Activated naive CD8-positive, alpha-beta T cell treated with anti-CD3 and anti-CD28 coated beads for 36 hours (primary cell): Measurements from ENCODE around the gene TMPRSS5. TPM values are rescaled to one million over a fixed set of nuclear protein-coding genes. Genes with fewer than 3 reads are reported as not detected.
"Not testable (repeated sequence)": the region's sequence is repeated elsewhere in the genome, so short reads cannot be mapped to it uniquely, and the experiment has no call there.

ENCODE experiments used
- DNase-seq: peaks from one replicate; pipeline ENCODE4 v3.0.0; 2021
- H3K27ac Mint-ChIP-seq: one replicate; pipeline ENCODE4 v1.8.0; 2022; ENCODE audit warnings: mild to moderate bottlenecking, moderate library complexity, mixed read lengths
- H3K27me3 Mint-ChIP-seq: one replicate; pipeline ENCODE4 v1.8.0; 2022; ENCODE audit warnings: mild to moderate bottlenecking, mixed read lengths
- H3K36me3 Mint-ChIP-seq: one replicate; pipeline ENCODE4 v1.8.0; 2021; ENCODE audit warnings: mild to moderate bottlenecking, mixed read lengths
- H3K4me1 Mint-ChIP-seq: one replicate; pipeline ENCODE4 v1.8.0; 2021; ENCODE audit warnings: mixed read lengths
- H3K4me3 Mint-ChIP-seq: one replicate; pipeline ENCODE4 v1.8.0; 2022; ENCODE audit warnings: mild to moderate bottlenecking, moderate library complexity, mixed read lengths
- H3K9me3 Mint-ChIP-seq: one replicate; pipeline ENCODE4 v1.8.0; 2022; ENCODE audit warnings: mixed read lengths
- total RNA-seq, 2 experiments: library from RNA; stranded (reverse); gene quantifications; one replicate each; pipeline ENCODE4 v1.2.3, GENCODE V29; 2021

TMPRSS5 gene
- total RNA-seq, 2 experiments from 2014 or later, result 0.28 to 0.29 TPM

DNA sequence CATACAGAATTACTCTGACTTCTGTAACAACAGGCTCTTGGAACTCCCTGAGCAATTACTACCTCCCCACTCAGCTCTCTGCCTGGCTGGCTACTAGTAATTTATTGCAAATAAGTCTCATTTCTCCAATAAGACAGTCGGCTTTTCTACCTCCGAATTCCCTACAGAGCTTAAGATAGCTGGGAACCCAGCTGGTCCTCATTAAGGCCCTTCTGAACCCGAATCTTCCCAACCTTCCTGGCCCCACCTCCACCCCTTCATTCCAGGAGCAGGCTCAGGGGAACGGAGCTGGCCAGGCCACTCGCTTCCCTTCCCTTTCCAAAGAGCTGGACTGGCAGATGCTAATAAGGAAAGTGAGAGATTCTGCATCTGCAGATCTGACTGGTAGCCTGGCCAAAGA, 21.6 kb downstream of the TMPRSS5 start:
- no peaks in the 10 kb centered on the region for H3K4me1 Mint-ChIP-seq
- H3K27ac Mint-ChIP-seq, result no peak overlapping the region
- no peaks in the 10 kb centered on the region for H3K36me3 Mint-ChIP-seq
- H3K9me3 Mint-ChIP-seq, result no peaks in the 10 kb centered on the region
- H3K27me3 Mint-ChIP-seq, result no peaks in the 10 kb centered on the region
- H3K4me3 Mint-ChIP-seq, result no peak overlapping the region
- no peak for DNase-seq

DNA sequence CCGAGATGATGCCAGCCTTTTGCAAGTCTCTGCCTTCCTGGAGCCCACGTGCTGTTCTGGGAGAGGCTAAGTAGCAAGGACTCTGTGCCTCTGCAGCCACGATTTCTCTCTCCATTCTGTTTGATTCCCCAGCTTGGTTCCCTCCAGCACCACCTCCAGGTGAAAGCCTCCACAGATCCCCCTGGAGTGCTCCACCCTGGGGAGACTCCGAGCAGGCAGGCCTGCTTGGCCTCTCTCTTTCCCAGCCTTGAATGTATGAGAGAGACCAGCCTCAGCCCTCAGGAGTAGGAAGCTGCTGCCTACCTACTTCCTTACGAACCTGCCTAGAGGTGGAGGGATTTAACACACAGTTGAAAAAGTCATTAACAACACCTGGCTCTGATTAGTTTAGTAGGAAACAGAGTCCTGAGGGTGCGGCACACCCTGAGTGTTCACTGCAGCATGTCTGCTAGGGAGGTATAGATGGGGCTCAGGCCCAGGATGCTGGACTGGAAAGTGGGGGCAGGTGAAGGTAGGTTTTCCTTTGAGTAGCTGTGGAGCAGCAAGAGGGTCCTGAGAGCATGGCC, 22.5 kb downstream of the TMPRSS5 start:
- H3K27me3 Mint-ChIP-seq, result no peaks in the 10 kb centered on the region
- H3K4me1 Mint-ChIP-seq, result no peaks in the 10 kb centered on the region
- H3K9me3 Mint-ChIP-seq, result no peaks in the 10 kb centered on the region
- no peak overlapping the region for H3K27ac Mint-ChIP-seq
- no peak overlapping the region for H3K4me3 Mint-ChIP-seq
- H3K36me3 Mint-ChIP-seq, result no peaks in the 10 kb centered on the region
- no peak for DNase-seq

GRCh38 chr11:113681711-113682413, 24.2 kb downstream of the TMPRSS5 start:
- Mint-ChIP-seq H3K4me3 (no peak overlapping the region), H3K27me3 (no peaks in the 10 kb centered on the region), H3K36me3 (no peaks in the 10 kb centered on the region), H3K27ac (no peak overlapping the region), H3K4me1 (no peaks in the 10 kb centered on the region), H3K9me3 (no peaks in the 10 kb centered on the region)
- DNase-seq, result no peak

DNA sequence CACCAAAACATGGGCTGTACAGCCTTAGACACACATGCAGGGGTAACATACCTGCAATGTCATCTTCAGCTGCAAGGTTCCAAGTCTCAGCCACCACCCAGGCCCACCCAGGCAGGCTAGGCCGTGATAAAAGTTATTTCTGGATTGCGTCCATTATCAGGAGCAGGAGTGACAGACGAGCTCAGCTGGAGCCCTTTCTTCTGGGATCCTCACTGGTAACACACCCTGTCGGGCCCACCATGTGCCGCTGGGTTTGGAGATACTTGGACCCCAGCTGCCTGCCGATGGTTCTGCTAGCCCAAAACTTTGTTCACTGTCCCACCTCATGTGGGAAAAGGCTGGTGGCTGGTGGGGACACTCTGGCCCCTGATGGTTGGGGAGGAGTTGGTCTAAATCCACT, 24.8 kb downstream of the TMPRSS5 start:
- H3K4me1 Mint-ChIP-seq, result no peaks in the 10 kb centered on the region
- H3K4me3 Mint-ChIP-seq, result no peak overlapping the region
- H3K36me3 Mint-ChIP-seq, result no peaks in the 10 kb centered on the region
- no peaks in the 10 kb centered on the region for H3K9me3 Mint-ChIP-seq
- no peak for DNase-seq
- H3K27ac Mint-ChIP-seq, result no peak overlapping the region
- no peaks in the 10 kb centered on the region for H3K27me3 Mint-ChIP-seq

DNA sequence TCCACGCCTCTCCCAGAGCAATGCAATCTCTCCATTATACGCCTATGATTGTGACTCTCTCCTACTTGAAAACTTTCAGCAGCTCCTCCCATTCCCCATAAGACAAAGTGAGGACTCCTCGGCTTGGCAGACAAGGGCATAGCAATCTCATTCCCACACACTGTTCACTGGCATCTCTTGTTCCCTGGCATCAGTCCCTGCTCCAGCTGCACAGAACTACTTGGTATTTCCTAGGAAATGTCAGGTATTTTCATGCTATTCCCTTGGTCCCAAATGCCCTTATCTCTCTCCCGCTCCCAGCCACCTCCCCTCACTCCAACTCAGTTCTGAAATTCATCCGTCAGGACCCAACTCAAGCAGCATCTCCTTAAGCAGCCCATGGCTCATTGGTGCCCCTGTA, 28.4 kb downstream of the TMPRSS5 start:
- Mint-ChIP-seq H3K36me3 (no peaks in the 10 kb centered on the region), H3K4me3 (no peak overlapping the region), H3K27me3 (peaks cover 3% of the 10 kb centered on the region), H3K27ac (no peak overlapping the region), H3K9me3 (no peaks in the 10 kb centered on the region), H3K4me1 (peaks cover 4% of the 10 kb centered on the region)
- DNase-seq, result no peak

- H3K4me1 Mint-ChIP-seq, result peaks cover 4% of the 10 kb centered on the region
- H3K9me3 Mint-ChIP-seq, result no peaks in the 10 kb centered on the region
- no peak for DNase-seq
- peaks cover 3% of the 10 kb centered on the region for H3K27me3 Mint-ChIP-seq
- H3K36me3 Mint-ChIP-seq, result no peaks in the 10 kb centered on the region
- H3K4me3 Mint-ChIP-seq, result no peak overlapping the region
- H3K27ac Mint-ChIP-seq, result no peak overlapping the region
Measured at GRCh38 chr11:113675565-113675964, 30.5 kb downstream of the TMPRSS5 start.

DNA sequence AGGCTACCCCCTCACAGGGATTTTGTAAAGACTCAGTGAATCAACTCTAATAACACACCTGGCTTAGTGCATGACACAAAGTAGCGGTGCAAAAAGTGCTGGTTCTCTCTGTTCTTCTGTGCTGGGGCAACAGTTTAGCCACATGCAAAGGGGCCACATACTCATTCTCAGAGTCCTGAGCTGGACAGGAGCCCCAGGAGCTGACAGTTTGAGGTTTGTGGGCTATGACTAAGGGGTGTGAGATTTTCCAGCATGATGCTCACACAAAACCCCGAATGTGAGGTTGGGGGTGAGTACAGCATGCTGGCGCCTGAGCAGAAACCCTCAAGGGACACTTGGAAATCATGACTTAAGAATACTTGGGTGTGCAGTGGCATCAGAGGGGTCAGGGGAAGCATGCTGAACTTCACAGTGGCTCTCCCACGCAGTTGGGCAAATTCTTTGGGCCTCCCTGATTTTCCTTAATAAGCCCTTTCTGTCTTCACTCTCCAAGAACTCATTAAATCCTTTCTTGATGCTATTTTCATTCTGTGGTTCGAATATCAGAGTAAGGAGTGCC, 31.0 kb downstream of the TMPRSS5 start:
- Mint-ChIP-seq H3K27me3 (peaks cover 3% of the 10 kb centered on the region), H3K27ac (no peak overlapping the region)
- peak; percentile 44 for DNase-seq

GRCh38 chr11:113674397-113674685, 31.8 kb downstream of the TMPRSS5 start:
- Mint-ChIP-seq H3K27ac (no peak overlapping the region), H3K4me1 (peaks cover 4% of the 10 kb centered on the region)

More for the DNA sequence above, 31.0 kb downstream of the TMPRSS5 start:
- H3K36me3 Mint-ChIP-seq, result no peaks in the 10 kb centered on the region
- peaks cover 4% of the 10 kb centered on the region for H3K4me1 Mint-ChIP-seq
- H3K4me3 Mint-ChIP-seq, result no peak overlapping the region
- no peaks in the 10 kb centered on the region for H3K9me3 Mint-ChIP-seq

DNA sequence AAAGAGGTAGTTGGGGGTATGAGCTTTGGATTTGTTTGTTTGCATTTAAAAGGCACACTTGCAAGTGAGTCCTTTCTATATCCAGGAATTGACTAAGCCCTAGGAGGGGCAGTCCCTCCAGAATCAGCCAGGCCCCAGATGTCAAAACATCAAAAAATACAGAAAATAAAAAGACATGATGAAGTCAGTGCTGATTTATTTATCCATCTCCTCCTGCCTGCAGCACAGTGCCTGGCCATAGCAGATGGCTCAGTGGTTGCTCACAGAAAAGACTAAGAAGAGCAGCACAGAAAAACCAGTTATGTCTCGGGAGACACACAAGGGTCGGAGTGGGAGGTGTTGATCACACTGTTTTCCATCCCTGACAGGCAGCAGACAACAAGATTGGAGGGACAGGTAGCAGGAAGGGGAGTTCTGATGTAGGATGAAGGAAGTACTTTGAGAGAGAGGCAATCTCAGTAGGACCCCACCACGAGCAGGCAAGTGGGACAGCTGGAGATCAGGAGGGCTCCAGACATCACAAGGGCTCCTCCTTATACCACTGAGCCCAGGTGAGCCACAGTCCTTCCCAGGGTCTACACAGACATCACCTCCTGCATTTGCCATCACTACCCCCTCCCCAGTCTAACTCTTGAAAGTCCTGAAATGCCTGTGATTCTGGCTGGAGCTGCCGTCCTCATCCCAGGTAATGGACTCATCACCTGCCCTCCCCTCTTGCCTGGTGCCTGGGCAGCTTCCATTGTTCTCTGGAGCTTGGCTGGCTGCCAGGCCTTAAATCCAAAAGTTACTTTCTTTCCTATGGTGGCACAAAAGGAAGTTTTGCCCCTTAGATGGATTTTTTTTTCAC, 32.3 kb downstream of the TMPRSS5 start:
- H3K4me3 Mint-ChIP-seq, result no peak overlapping the region
- peaks cover 3% of the 10 kb centered on the region for H3K27me3 Mint-ChIP-seq
- no peaks in the 10 kb centered on the region for H3K36me3 Mint-ChIP-seq
- H3K4me1 Mint-ChIP-seq, result peaks cover 4% of the 10 kb centered on the region
- peak overlapping the region; percentile 11 for H3K27ac Mint-ChIP-seq
- no peak for DNase-seq
- H3K9me3 Mint-ChIP-seq, result no peaks in the 10 kb centered on the region

More at GRCh38 chr11:113674397-113674685, 31.8 kb downstream of the TMPRSS5 start:
- no peak for DNase-seq
- H3K9me3 Mint-ChIP-seq, result no peaks in the 10 kb centered on the region
- no peak overlapping the region for H3K4me3 Mint-ChIP-seq
- H3K36me3 Mint-ChIP-seq, result no peaks in the 10 kb centered on the region
- peaks cover 3% of the 10 kb centered on the region for H3K27me3 Mint-ChIP-seq

DNA sequence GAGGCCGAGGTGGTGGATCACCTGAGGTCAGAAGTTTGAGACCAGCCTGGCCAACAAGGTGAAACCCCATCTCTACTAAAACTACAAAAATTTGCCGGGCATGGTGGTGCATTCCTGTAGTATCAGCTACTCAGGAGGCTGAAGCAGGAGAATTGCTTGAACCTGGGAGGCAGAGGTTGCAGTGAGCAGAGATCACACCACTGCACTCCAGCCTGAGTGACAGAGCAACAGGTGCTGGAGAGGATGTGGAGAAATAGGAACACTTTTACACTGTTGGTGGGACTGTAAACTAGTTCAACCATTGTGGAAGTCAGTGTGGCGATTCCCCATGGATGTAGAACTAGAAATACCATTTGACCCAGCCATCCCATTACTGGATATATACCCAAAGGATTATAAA, 34.2 kb downstream of the TMPRSS5 start:
- not testable (repeated sequence) for H3K4me1 Mint-ChIP-seq, H3K9me3 Mint-ChIP-seq, H3K36me3 Mint-ChIP-seq, DNase-seq, H3K4me3 Mint-ChIP-seq, H3K27me3 Mint-ChIP-seq, H3K27ac Mint-ChIP-seq

- Mint-ChIP-seq H3K4me1 (peaks cover 4% of the 10 kb centered on the region), H3K9me3 (peaks cover 9% of the 10 kb centered on the region), H3K27me3 (peaks cover 3% of the 10 kb centered on the region), H3K27ac (no peak overlapping the region), H3K36me3 (no peaks in the 10 kb centered on the region), H3K4me3 (no peak overlapping the region)
- DNase-seq, result no peak
Measured at GRCh38 chr11:113670831-113671215, 35.3 kb downstream of the TMPRSS5 start.

DNA sequence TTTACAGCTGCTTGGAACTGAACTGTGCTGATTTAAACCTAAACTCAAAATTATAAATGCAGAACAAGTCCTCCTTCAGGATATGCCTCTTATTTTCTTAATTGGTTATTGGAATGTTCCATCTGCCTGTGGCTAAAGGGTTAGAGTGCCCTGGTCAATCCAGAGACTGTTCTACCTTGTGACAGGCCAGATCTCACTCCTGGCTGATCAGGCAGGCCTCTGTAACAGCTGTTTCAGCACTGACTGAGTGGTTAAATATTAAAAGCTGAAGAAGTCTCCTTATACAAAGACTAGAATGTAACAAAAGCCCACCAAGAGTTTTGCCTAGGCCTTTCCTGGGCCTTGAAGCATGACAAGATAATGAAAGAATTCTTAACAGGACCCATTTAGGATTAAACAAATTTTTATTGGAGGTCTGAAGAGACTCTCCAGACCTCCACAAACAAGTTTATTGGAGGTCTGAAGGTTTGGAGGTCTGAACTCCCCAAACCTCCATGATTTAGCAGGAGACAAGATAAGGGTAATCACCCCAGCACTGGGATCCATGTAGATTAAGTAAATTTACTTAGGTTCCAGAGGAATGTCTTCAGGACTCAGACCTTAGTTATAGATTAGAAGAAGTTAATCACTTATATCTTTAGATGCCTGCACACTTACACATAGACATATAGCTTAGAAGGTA, 35.8 kb downstream of the TMPRSS5 start:
- Mint-ChIP-seq H3K36me3 (no peaks in the 10 kb centered on the region), H3K27me3 (peaks cover 3% of the 10 kb centered on the region), H3K9me3 (peaks cover 9% of the 10 kb centered on the region), H3K27ac (no peak overlapping the region), H3K4me3 (no peak overlapping the region), H3K4me1 (peaks cover 4% of the 10 kb centered on the region)
- DNase-seq, result no peak

DNA sequence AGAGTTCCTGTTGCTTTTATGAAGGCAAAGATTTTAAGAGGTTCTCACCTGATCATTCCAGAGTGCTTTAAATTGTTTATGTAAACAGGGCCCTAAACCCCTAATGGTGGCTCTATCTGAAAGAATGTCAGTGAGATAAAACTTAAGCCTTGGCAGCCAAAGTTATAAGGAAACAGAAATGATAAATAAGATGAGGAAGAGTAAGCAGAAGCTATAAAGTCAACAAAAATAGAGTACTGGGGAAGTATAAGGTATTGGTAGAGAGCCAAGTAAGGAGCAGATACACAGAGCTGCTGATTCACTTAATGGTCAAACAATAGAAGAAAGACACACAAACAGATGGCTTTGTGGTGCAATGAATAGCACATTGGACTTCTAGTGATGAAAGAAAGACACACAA, 37.9 kb downstream of the TMPRSS5 start:
- no peaks in the 10 kb centered on the region for H3K36me3 Mint-ChIP-seq
- DNase-seq, result no peak

DNA sequence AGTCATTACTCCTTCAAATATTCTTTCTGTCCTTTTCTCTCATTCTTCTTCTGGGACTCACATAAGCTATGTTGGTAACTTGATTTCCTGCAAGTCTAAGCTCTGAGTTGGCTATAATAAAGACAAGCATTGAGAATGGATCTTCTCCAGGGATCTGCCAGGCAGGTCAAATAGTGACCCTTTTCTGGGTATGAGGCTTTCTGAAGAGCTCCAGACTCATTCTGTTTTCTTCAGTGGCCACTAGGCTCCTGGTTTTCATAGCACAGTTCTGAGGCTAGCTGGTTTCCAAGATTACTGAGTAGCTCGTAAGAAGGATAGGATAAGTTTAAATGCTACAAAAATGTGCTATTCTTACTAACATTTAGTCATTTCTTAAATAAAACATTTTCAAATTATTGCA, 38.3 kb downstream of the TMPRSS5 start:
- H3K36me3 Mint-ChIP-seq, result no peaks in the 10 kb centered on the region
- peaks cover 9% of the 10 kb centered on the region for H3K9me3 Mint-ChIP-seq
- H3K27ac Mint-ChIP-seq, result no peak overlapping the region
- no peak for DNase-seq
- H3K27me3 Mint-ChIP-seq, result peaks cover 4% of the 10 kb centered on the region
- no peak overlapping the region for H3K4me3 Mint-ChIP-seq
- no peaks in the 10 kb centered on the region for H3K4me1 Mint-ChIP-seq

More for the DNA sequence above, 37.9 kb downstream of the TMPRSS5 start:
- Mint-ChIP-seq H3K9me3 (peaks cover 9% of the 10 kb centered on the region), H3K27ac (no peak overlapping the region), H3K27me3 (peaks cover 4% of the 10 kb centered on the region), H3K4me1 (no peaks in the 10 kb centered on the region), H3K4me3 (no peak overlapping the region)

DNA sequence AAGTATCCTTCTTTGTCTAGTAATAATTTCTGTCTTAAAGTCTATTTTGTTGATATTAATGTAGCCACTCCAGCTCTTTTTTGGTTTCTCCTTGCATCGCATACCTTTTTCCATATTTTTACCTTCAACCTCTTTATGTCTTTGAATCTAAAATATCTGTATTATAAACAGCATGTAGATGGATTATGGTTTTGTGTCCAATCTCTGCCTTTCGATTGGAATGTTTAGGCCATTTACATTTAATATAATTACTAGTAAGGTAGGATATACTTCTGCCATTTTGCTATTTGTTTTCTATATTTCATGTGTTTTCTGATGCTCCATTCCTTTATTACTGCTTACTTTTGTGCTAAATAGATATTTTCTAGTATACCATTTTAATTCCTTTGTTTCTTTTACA, 39.5 kb downstream of the TMPRSS5 start:
- DNase-seq, result no peak
- H3K27me3 Mint-ChIP-seq, result peaks cover 4% of the 10 kb centered on the region
- no peaks in the 10 kb centered on the region for H3K4me1 Mint-ChIP-seq
- H3K9me3 Mint-ChIP-seq, result peaks cover 9% of the 10 kb centered on the region
- H3K36me3 Mint-ChIP-seq, result no peaks in the 10 kb centered on the region
- no peak overlapping the region for H3K27ac Mint-ChIP-seq
- no peak overlapping the region for H3K4me3 Mint-ChIP-seq
